Dedifferentiated amniotic fluid mesenchymal stem cell (primary cell): ENCODE data around the gene GLIPR1L2.
A peak's percentile ranks its signal among the peaks of the same experiment; 100 is the strongest.
"Not testable (repeated sequence)": the region's sequence is repeated elsewhere in the genome, so short reads cannot be mapped to it uniquely, and the experiment has no call there.

Experiments used
- DNase-seq: peaks from one replicate; pipeline ENCODE4 v3.0.0-alpha.2; 2016; ENCODE audit errors: extremely low spot score

Gene GLIPR1L2

DNA sequence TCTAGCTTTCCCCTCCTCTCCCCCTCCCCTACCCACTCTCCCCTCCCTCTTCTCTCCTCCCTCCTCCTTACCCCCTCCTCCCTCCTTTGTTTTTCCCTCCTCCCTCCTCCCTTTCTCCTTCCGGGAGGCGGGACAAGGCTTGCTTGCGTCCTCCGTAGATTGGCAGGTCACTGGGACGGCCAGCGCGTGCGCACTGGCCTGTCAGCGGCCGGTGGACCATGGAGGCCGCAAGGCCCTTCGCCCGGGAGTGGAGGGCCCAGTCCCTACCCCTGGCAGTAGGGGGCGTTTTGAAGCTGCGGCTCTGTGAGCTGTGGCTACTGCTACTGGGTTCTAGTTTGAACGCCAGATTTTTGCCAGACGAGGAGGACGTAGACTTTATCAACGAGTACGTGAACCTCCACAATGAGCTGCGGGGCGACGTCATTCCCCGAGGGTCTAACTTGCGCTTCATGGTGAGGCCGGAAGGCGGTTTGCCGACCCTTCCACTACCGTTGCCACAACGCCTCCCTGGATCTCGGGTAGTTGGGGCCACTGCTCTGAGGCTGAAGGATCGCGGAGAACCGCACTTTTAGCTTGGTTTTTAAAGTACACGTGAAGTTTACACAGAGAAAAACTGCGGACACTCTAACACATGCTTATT, at the start of gene GLIPR1L2:
Gene GLIPR1L2, plus strand, starts transcription at position 191 of the 640 bp plus-strand sequence. Its CDS starts 28 bp downstream, at position 219.
- DNase-seq: peak; percentile 68

- no peak for DNase-seq
Observed at GRCh38 chr12:75341873-75342272, 49.0 kb upstream of the GLIPR1L2 start.

DNA sequence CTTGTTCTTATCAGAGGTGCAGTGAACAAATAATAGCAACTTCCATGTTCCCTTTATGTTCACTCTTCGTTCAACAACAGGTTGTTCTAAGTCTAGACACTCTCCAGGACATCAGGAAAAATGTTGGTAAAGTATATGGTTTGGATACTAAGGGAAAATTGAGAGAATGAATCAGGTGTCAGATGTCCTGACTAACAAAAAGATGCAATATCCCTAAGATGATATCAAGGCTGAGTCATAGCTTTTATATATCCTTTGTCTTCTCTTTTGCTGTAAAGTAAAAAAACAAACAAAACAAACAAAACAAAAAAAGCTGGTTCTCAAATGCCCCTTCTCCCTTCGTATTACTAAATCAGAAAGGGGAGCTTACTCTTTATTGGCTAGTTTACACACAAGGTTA, 45.4 kb upstream of the GLIPR1L2 start:
- no peak for DNase-seq

GRCh38 chr12:75346215-75346614, 44.7 kb upstream of the GLIPR1L2 start:
- not testable (repeated sequence) for DNase-seq

DNA sequence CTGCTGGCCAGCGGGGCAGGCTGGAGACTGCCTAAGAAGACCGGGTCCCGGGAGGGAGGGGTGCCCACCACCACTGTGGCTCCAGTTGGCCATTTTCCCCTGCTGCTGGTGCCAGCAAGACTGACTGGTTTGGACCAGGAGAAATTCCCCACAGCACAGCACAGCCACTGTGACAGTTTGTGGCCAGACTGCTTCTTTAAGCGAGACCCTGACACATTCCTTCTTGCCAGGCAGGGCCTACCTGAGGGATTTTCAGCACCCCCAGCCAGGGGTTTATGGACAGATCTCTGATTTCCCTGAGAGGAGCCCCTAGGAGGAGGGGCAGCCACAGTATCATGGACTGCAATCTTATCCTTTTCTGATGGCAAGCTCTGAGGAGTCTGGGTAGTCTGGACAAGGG, 40.9 kb upstream of the GLIPR1L2 start:
- no peak for DNase-seq

DNA sequence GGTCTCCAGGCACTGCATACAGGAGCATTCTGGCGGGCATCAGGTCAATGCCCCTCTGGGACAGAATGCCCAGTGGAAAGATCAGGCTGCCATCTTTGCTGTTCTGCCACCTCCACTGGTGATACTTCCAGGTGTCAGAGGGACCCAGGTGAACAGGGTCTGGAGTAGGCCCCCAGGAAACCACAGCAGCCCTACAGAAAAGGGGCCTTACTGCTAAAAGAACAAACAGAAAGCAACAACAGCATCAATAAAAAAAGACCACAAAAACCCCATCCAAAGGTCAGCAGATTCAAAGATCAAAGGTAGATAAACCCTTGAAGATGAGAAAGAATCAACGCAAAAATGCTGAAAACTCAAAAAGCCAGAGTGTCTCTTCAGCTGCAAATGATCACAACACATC, 40.5 kb upstream of the GLIPR1L2 start:
- DNase-seq: no peak

- DNase-seq: no peak
Observed at GRCh38 chr12:75354011-75354410, 36.9 kb upstream of the GLIPR1L2 start.

DNA sequence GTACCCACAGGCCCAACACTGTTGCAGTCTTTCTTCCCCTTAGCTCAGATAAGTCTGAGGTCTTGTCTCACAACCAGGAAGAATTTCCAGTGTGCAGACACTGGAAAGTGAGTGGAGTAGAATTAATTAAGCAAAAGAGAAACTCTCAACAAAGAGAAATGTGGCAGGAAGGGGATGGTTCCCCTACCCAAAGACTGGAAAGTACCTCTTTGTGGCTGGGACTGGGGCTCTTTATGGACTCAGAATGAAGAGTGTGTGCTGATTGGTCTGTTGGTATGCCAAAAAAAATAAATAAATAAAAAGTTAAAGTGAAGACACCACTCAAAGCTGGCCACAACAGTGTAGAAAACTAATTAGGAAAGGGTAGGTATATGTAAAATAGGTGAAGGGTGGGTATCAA, 30.0 kb upstream of the GLIPR1L2 start:
- no peak for DNase-seq

DNA sequence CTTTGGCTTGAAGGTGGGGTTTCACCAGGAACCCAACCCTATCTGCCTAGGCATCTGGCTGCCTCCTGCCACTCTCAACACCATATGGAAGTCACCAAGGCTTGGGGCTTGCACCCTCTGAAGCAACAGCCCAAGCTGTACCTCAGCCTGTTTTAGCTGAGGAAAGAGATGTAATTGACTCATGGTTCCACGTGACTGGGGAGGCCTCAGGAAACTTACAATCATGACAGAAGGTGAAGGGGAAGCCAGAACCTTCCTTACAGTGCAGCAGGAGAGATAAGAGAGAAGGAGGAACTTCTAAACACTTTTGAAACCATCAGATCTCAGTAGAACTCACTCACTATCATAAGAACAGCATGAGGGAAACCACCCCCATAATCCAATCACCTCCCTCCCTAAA, 29.5 kb upstream of the GLIPR1L2 start:
- DNase-seq: no peak

DNA sequence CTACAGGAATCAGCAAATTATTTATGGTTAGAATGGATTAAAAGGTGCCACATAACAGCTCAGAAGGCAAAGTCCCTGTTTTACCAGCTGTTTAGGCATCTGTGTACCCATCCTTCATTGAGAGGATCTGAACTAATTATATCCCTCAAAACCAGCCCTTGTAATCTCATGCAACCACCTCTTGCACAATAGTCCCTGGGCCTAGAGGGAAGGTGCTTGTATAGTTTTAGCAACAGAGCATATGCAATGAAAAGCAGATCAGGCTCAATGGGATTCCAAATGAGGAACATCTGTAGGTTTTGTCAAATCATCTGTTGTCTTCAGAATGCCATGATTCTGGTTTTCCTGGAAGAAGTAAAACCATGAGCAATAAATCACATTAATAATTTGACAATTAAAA, 26.0 kb upstream of the GLIPR1L2 start:
- DNase-seq: peak; percentile 71

- no peak for DNase-seq
Observed at GRCh38 chr12:75366629-75367028, 24.3 kb upstream of the GLIPR1L2 start.

DNA sequence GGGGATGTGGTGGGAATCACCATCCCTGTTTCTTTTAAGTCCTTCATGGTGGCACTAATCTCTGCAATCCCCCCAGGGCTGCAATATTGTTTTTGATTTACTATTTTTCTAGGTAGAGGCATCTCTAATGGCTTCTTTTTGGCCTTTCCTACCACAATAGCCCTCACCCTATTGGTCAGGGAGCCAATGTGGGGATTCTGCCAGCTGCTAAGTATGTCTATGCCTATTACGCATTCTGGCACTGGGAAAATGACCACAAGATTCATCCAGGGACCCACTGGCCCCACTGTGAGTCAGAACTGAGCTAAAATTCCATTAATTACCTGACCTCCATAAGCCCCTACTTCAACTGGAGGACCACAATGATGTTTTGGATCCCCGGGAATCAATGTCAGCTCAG, 15.9 kb upstream of the GLIPR1L2 start:
- no peak for DNase-seq

DNA sequence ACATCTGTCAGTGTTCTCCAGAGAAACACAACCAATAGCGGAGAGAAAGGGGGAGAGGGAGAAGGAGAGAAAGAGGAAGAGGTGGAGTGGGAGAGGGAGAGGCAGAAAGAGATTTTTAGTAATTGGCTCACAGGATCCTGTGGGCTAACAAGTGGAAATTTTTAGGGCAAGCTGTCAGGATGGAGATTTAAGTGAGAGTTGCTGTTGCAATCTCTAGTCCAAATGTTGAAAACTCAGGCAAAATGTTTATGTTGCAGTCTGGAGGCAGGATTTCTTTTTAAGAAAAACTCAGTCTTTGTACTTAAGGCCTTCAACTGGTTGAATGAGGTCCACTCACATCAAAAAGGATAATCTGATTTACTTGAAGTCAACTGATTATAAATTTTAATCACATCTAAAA, 12.5 kb upstream of the GLIPR1L2 start:
- DNase-seq: peak; percentile 74

DNA sequence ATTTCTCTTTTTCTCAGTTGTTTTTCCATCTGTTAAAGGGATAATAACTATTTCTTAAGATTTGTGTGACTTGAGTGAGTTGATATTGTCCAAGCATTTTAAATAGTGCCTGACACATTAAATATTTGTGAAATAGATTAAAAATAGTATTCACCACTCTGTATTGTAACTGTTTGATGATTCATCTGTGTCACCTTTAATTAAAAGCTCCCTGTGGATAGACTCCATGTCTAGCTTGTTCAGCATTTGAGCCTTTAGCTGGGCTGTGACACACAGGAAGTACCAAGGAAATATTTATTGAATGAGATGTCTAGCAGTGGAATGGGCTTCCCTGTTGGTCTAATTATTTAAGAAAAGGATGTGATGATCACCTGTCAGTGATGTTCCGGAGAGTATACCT, 1.8 kb upstream of the GLIPR1L2 start:
- DNase-seq: peak; percentile 64

- DNase-seq: no peak
Observed at GRCh38 chr12:75389706-75390105, 1.2 kb upstream of the GLIPR1L2 start.

- no peak for DNase-seq
Observed at GRCh38 chr12:75390156-75390898, 562 bp upstream of the GLIPR1L2 start.

- peak; percentile 38 for DNase-seq
Observed at GRCh38 chr12:75404231-75404630, 13.3 kb downstream of the GLIPR1L2 start.

DNA sequence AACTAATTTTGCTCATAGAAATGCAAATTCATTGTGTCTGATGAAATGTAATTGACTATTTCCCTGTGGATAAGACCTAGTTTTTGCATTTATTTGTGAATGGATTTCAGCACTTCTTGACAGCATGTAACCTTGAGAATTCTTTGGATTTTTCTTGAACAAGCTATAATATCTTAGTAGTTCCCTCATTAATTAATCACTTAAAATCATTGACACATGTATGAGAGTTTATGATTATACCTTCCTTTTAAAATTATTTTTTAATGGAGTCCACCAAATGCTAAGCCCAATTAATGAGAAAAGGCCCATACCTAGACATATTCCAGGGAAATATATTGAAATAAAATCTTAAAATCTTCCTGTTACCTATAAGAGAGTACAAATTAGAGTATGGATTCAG, 16.8 kb downstream of the GLIPR1L2 start:
- no peak for DNase-seq

- DNase-seq: no peak
Observed at GRCh38 chr12:75409830-75410229, 18.9 kb downstream of the GLIPR1L2 start.

- DNase-seq: no peak
Observed at GRCh38 chr12:75414671-75415070, 23.8 kb downstream of the GLIPR1L2 start.

DNA sequence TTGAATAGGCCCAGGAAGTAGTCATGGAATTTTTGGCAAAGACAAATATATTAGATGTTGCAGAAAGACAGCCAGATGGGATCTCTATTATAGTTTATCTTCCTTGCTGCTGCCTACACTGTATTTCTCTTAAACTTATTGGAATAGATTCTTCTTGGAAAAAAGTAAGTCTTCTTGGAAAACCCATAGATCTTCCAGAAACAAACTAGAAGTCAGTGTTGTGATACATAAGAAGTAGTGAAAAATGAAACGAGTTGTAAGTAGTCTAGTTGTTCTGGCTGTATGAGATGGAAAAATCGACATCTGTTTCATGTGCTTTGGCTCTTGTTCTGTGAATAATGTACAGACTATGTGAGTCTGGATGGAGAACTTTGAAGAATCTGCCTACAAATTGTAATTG, 29.0 kb downstream of the GLIPR1L2 start:
- no peak for DNase-seq

DNA sequence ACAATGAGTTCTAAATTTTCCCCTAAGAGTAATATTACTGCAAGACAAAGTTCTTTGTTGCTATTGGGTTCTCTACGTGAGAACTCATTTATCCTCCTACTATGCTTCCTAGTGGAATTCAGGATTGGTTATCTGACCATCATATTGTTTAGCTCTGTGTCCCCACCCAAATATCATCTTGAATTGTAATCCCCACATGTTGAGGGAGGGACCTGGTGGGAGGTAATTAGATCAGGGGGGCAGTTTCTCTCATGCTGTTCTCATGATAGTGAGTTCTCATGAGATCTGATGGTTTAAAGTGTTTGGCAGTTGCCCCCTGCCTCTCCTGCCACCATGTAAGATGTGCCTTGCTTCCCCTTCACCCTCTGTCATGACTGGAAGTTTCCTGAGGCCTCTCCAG, 36.6 kb downstream of the GLIPR1L2 start:
- no peak for DNase-seq

DNA sequence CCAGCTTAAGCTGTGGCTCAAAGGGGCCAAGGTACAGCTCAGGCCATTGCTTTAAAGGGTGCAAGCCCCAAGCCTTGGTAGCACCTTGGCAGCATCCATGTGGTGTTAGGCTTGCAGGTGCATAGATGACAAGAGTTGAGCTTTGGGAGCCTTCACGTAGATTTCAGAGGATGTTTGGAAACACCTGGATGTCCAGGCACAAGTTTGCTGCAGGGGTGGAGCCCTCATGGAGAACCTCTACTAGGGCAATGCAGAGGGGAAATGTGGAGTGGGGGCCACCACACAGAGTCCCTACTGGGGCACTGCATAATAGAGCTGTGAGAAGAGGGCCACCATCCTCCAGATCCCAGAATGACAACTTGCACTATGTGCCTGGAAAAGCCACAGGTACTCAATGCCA, 37.9 kb downstream of the GLIPR1L2 start:
- DNase-seq: no peak

GRCh38 chr12:75432924-75433323, 42.0 kb downstream of the GLIPR1L2 start:
- DNase-seq: no peak
